H1 (cell line): Measurements from ENCODE around the gene ULBP1. TPM values are rescaled to one million over a fixed set of nuclear protein-coding genes. Genes with fewer than 3 reads are reported as not detected.

Experiments
- CTBP2 ChIP-seq: IDR thresholded peaks from 2 replicates; pipeline ENCODE4 v1.7.0; 2011; ENCODE audit warnings: borderline replicate concordance, mild to moderate bottlenecking, moderate library complexity, mixed read lengths, low read length; ENCODE audit not compliant: insufficient read depth, insufficient read length
- CTCF ChIP-seq, 3 experiments: IDR thresholded peaks; 1 replicate in 2 of 3; 2 replicates in 1 of 3; pipeline versions ENCODE4 v1.5.1 to v1.6.1; 2011; ENCODE audit warnings: low read length in 3 of 3, mild to moderate bottlenecking in 3 of 3, inconsistent platforms in 2 of 3, low read depth in 1 of 3, moderate library complexity in 1 of 3; ENCODE audit not compliant: insufficient read depth in 1 of 3; ENCODE audit errors: control extremely low read depth in 1 of 3
- RFX5 ChIP-seq: IDR thresholded peaks from 2 replicates; pipeline ENCODE4 v1.6.1; 2011; ENCODE audit warnings: low read depth, low read length, improper control_type of control experiment, borderline replicate concordance
- SP2 ChIP-seq: IDR thresholded peaks from 2 replicates; pipeline ENCODE4 v1.6.1; 2012; ENCODE audit warnings: mild to moderate bottlenecking, low read length, inconsistent platforms
- polyA plus RNA-seq, 7 experiments: library from polyadenylated mRNA; depleted of rRNA in 3 of 7; stranded (reverse) in 5 of 7; unstranded in 2 of 7; fragments of >200 nt in 5 of 7; fragments of 200-250 nt in 2 of 7; gene quantifications; 1 replicate in 5 of 7; 2 replicates in 1 of 7; 4 replicates in 1 of 7; pipeline versions ENCODE4 v1.2.1 to v1.2.3, GENCODE V29; 2011 to 2013; ENCODE audit warnings: missing spikeins in 2 of 7, mixed read lengths in 2 of 7
- total RNA-seq: library from RNA; stranded (reverse); fragmentation: NEBNext Ultra II Directional; extraction: Animal tissue kit (Norgen Biotek cat#: 25700); gene quantifications from 2 replicates; pipeline ENCODE4 v1.2.1, GENCODE V29; 2021

Gene ULBP1
- total and polyA plus RNA-seq, 2 of the 8 experiments (the other 6 are each of a cell fraction or from before 2014, with no cell fraction given) = 0.32 to 0.60 TPM

- no peak for TF ChIP-seq CTBP2
- no peak for TF ChIP-seq CTCF (IDR thresholded peaks at IDR 0.05; ENCODE audit: control extremely low read depth in 1 of 3, insufficient read depth in 1 of 3, low read depth in 1 of 3, low read length in 3 of 3)
- TF ChIP-seq SP2 = no peak
- TF ChIP-seq RFX5 = no peak
These were observed 32.2 kb downstream of the ULBP1 start (continued) for GRCh38 chr6:149995971-149996370.
